Ishikawa (cell line): ENCODE results near the gene ERVK3-1.

Experiments used
- CEBPB ChIP-seq: IDR thresholded peaks from 2 replicates; pipeline ENCODE4 v1.6.1; 2012
- CREB1 ChIP-seq: IDR thresholded peaks from 2 replicates; pipeline ENCODE4 v1.6.1; 2012; ENCODE audit warnings: low read depth
- EP300 ChIP-seq: IDR thresholded peaks from 2 replicates; pipeline ENCODE4 v1.6.1; 2012; ENCODE audit warnings: borderline replicate concordance
- FOXM1 ChIP-seq: IDR thresholded peaks from 2 replicates; pipeline ENCODE4 v1.6.1; 2012; ENCODE audit warnings: low read depth, borderline replicate concordance
- NFIC ChIP-seq: IDR thresholded peaks from 2 replicates; pipeline ENCODE4 v1.6.1; 2012
- RAD21 ChIP-seq: IDR thresholded peaks from 2 replicates; pipeline ENCODE4 v1.6.1; 2012; ENCODE audit warnings: low read depth
- TAF1 ChIP-seq: IDR thresholded peaks from 2 replicates; pipeline ENCODE4 v1.6.1; 2012; ENCODE audit warnings: low read depth, mild to moderate bottlenecking
- TCF12 ChIP-seq: IDR thresholded peaks from 2 replicates; pipeline ENCODE4 v1.6.1; 2012; ENCODE audit warnings: low read depth
- TEAD4 ChIP-seq: IDR thresholded peaks from 2 replicates; pipeline ENCODE4 v1.6.1; 2012
- YY1 ChIP-seq: IDR thresholded peaks from 2 replicates; pipeline ENCODE4 v1.6.1; 2012; ENCODE audit warnings: low read depth
- ZBTB7A ChIP-seq: IDR thresholded peaks from 2 replicates; pipeline ENCODE4 v1.6.1; 2012; ENCODE audit warnings: low read depth
- TF ChIP-seq, protein P1 (sequence below): IDR thresholded peaks from 2 replicates; pipeline ENCODE4 v1.6.1; 2012
- TF ChIP-seq, protein P2 (sequence below): IDR thresholded peaks from 2 replicates; pipeline ENCODE4 v1.6.1; 2012
- TF ChIP-seq, protein P3 (sequence below): IDR thresholded peaks from 2 replicates; pipeline ENCODE4 v1.6.1; 2012; ENCODE audit warnings: low read depth, mild to moderate bottlenecking

DNA sequence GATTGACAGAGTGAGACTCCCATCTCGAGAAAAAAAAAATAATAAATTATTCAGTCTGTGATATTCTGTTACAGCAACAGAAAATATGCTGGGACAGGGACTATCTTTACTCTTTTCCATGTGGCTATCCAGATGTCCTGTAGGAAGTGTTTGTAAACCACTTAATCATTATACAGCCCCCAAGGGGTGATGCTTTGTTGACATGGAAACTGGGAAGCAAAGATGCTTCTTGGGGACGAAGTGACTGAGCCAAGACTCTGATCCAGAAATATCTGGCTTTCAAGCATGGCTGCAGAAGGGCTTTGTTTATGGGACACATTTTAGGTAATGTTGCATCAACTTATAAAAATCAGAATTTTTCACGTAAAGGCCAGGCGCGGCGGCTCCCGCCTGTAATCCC lies 21.0 kb upstream of the ERVK3-1 start:
- no peak for TF ChIP-seq FOXM1
- TF ChIP-seq EP300, result no peak
- TF ChIP-seq CREB1, result no peak
- TF ChIP-seq, protein P1, sequence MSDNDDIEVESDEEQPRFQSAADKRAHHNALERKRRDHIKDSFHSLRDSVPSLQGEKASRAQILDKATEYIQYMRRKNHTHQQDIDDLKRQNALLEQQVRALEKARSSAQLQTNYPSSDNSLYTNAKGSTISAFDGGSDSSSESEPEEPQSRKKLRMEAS, result no peak
- no peak for TF ChIP-seq TAF1
- TF ChIP-seq, protein P2, sequence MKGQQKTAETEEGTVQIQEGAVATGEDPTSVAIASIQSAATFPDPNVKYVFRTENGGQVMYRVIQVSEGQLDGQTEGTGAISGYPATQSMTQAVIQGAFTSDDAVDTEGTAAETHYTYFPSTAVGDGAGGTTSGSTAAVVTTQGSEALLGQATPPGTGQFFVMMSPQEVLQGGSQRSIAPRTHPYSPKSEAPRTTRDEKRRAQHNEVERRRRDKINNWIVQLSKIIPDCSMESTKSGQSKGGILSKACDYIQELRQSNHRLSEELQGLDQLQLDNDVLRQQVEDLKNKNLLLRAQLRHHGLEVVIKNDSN, result no peak
- TF ChIP-seq TEAD4, result no peak
- TF ChIP-seq, protein P3, sequence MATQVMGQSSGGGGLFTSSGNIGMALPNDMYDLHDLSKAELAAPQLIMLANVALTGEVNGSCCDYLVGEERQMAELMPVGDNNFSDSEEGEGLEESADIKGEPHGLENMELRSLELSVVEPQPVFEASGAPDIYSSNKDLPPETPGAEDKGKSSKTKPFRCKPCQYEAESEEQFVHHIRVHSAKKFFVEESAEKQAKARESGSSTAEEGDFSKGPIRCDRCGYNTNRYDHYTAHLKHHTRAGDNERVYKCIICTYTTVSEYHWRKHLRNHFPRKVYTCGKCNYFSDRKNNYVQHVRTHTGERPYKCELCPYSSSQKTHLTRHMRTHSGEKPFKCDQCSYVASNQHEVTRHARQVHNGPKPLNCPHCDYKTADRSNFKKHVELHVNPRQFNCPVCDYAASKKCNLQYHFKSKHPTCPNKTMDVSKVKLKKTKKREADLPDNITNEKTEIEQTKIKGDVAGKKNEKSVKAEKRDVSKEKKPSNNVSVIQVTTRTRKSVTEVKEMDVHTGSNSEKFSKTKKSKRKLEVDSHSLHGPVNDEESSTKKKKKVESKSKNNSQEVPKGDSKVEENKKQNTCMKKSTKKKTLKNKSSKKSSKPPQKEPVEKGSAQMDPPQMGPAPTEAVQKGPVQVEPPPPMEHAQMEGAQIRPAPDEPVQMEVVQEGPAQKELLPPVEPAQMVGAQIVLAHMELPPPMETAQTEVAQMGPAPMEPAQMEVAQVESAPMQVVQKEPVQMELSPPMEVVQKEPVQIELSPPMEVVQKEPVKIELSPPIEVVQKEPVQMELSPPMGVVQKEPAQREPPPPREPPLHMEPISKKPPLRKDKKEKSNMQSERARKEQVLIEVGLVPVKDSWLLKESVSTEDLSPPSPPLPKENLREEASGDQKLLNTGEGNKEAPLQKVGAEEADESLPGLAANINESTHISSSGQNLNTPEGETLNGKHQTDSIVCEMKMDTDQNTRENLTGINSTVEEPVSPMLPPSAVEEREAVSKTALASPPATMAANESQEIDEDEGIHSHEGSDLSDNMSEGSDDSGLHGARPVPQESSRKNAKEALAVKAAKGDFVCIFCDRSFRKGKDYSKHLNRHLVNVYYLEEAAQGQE, result no peak
- no peak for TF ChIP-seq CEBPB
- no peak for TF ChIP-seq NFIC
- no peak for TF ChIP-seq ZBTB7A
- TF ChIP-seq RAD21, result no peak
- TF ChIP-seq TCF12, result no peak
- TF ChIP-seq YY1, result no peak
